Liver (tissue), 3 donors: Measurements from ENCODE around the gene ASB15.

Experiments used
- ATF3 ChIP-seq: IDR thresholded peaks from 2 replicates; pipeline ENCODE4 v1.6.1; 2016; ENCODE audit warnings: antibody characterized with exemption
- CTCF ChIP-seq: fragments of 150-350 bp; IDR thresholded peaks from 2 replicates; pipeline ENCODE4 v1.5.1; 2017; ENCODE audit warnings: improper control_type of control experiment, low read depth, low read length; ENCODE audit not compliant: missing input control
- EGR1 ChIP-seq, 2 donors: IDR thresholded peaks; 2 replicates each; pipeline ENCODE4 v1.6.1; 2016 to 2018; ENCODE audit warnings: antibody characterized with exemption in 2 of 2, low read depth in 2 of 2
- FOXA1 ChIP-seq: IDR thresholded peaks from 2 replicates; pipeline ENCODE4 v1.6.1; 2016; ENCODE audit warnings: antibody characterized with exemption
- GABPA ChIP-seq, 2 donors: IDR thresholded peaks in 1 of 2; conservative IDR thresholded peaks in 1 of 2; 2 replicates each; pipeline ENCODE4 v1.6.1; 2016; ENCODE audit warnings: antibody characterized with exemption in 2 of 2, mild to moderate bottlenecking in 1 of 2, moderate library complexity in 1 of 2
- JUND ChIP-seq, 2 donors: IDR thresholded peaks; 2 replicates each; pipeline ENCODE4 v1.6.1; 2016; ENCODE audit warnings: antibody characterized with exemption in 2 of 2
- MAX ChIP-seq: IDR thresholded peaks from 2 replicates; pipeline ENCODE4 v1.6.1; 2016; ENCODE audit warnings: antibody characterized with exemption
- RAD21 ChIP-seq, 2 donors: IDR thresholded peaks; 2 replicates each; pipeline ENCODE4 v1.6.1; 2016; ENCODE audit warnings: antibody characterized with exemption in 2 of 2, mild to moderate bottlenecking in 2 of 2
- REST ChIP-seq: IDR thresholded peaks from 2 replicates; pipeline ENCODE4 v1.6.1; 2016; ENCODE audit warnings: antibody characterized with exemption, mild to moderate bottlenecking
- SP1 ChIP-seq: IDR thresholded peaks from 2 replicates; pipeline ENCODE4 v1.6.1; 2018; ENCODE audit warnings: antibody characterized with exemption, mild to moderate bottlenecking
- TAF1 ChIP-seq: conservative IDR thresholded peaks from 2 replicates; pipeline ENCODE4 v1.6.1; 2016; ENCODE audit warnings: antibody characterized with exemption, mild to moderate bottlenecking
- YY1 ChIP-seq: IDR thresholded peaks from 2 replicates; pipeline ENCODE4 v1.6.1; 2016; ENCODE audit warnings: antibody characterized with exemption, mild to moderate bottlenecking
- ZBTB33 ChIP-seq: IDR thresholded peaks from 2 replicates; pipeline ENCODE4 v1.6.1; 2016; ENCODE audit warnings: antibody characterized with exemption
- donor health status: healthy.
- donor health status: healthy.

- TF ChIP-seq SP1 (no peak), CTCF (no peak), ZBTB33 (no peak), ATF3 (no peak), EGR1 (IDR thresholded peaks at IDR 0.05; ENCODE audit: low read depth in 2 of 2) (no peak), JUND (IDR thresholded peaks at IDR 0.05) (no peak), TAF1 (no peak), GABPA (IDR thresholded peaks at IDR 0.05 in 1 of 2, conservative IDR thresholded peaks at IDR 0.05 in 1 of 2) (no peak), YY1 (no peak), RAD21 (IDR thresholded peaks at IDR 0.05) (no peak), REST (no peak), FOXA1 (no peak), MAX (no peak)
Observed at GRCh38 chr7:123615344-123615743, 13.7 kb downstream of the ASB15 start.
